Lower leg skin (tissue), 4 donors: ENCODE results near the gene DOCK9. TPM values are rescaled to one million over a fixed set of nuclear protein-coding genes. Genes with fewer than 3 reads are reported as not detected.

Experiments used
- DNase-seq, 2 donors: peaks; one replicate each; pipeline ENCODE4 v3.0.0-alpha.2; 2019; ENCODE audit warnings: low spot score in 2 of 2
- H3K4me3 ChIP-seq: fragments of 200-600 bp; sonication (generic); 2 replicates; pipeline ENCODE4 v1.5.1; 2017; ENCODE audit warnings: mild to moderate bottlenecking, low read depth; ENCODE audit not compliant: poor library complexity, severe bottlenecking
- CTCF ChIP-seq, 3 donors: fragments of 450-650 bp; IDR thresholded peaks; one replicate each; pipeline ENCODE4 v1.5.1; 2016; ENCODE audit warnings: antibody characterized with exemption in 3 of 3, mild to moderate bottlenecking in 3 of 3, moderate library complexity in 2 of 3
- POLR2A ChIP-seq, 2 donors: fragments of 450-650 bp; IDR thresholded peaks; one replicate each; pipeline ENCODE4 v1.6.1; 2016 to 2017; ENCODE audit warnings: antibody characterized with exemption in 2 of 2, mild to moderate bottlenecking in 1 of 2, moderate library complexity in 1 of 2
- WGBS, 2 donors: methylation state at CpG; one replicate each; pipeline ENCODE4 v1.1.5; 2018; 5-methylcytosine and 5-hydroxymethylcytosine counted together
- intact Hi-C: fragments of 100-400 bp; cut with DNase I; formaldehyde crosslinking; loops from one replicate; pipeline ENCODE4 v1.15.0; 2023; ENCODE audit warnings: low total_unique reads
- total RNA-seq, 4 donors: library from RNA; depleted of rRNA; stranded (reverse); fragments of >200 nt; gene quantifications; one replicate each; pipeline ENCODE4 v1.1.0, GENCODE V29; 2016

Gene DOCK9
- total RNA-seq, 4 donors from 2014 or later = 189 to 292 (median 271) TPM

- H3K4me3 ChIP-seq = no peak overlapping the region
- TF ChIP-seq CTCF (IDR thresholded peaks at IDR 0.05) = no peak
- no peak for TF ChIP-seq POLR2A (IDR thresholded peaks at IDR 0.05)
- 76 to 83% methylated on average over 4 of the region's 4 CpGs for WGBS, 2 donors
- DNase-seq = no peak
- intact Hi-C loops = no loop called here
Measured at GRCh38 chr13:98941536-98941935, 36.3 kb downstream of the DOCK9 start.

GRCh38 chr13:98941126-98941525 is 36.7 kb downstream of the DOCK9 start:
- no peak for TF ChIP-seq POLR2A (IDR thresholded peaks at IDR 0.05)
- TF ChIP-seq CTCF (IDR thresholded peaks at IDR 0.05) = no peak
- H3K4me3 ChIP-seq = no peak overlapping the region
- 67 to 69% methylated on average over 5 of the region's 5 CpGs for WGBS, 2 donors
- DNase-seq = no peak
- intact Hi-C loops = no loop called here

- TF ChIP-seq CTCF (IDR thresholded peaks at IDR 0.05) (no peak), POLR2A (IDR thresholded peaks at IDR 0.05) (no peak)
- 65 to 73% methylated on average over 8 of the region's 8 CpGs for WGBS, 2 donors
- H3K4me3 ChIP-seq = no peak overlapping the region
- intact Hi-C loops = no loop called here
- no peak for DNase-seq
Measured at GRCh38 chr13:98940325-98941001, 37.4 kb downstream of the DOCK9 start.

- no peak overlapping the region for H3K4me3 ChIP-seq
- intact Hi-C loops = no loop called here
- TF ChIP-seq POLR2A (IDR thresholded peaks at IDR 0.05) (no peak), CTCF (IDR thresholded peaks at IDR 0.05) (no peak)
- whole genome bisulfite sequencing, 2 donors = 47 to 52% methylated on average over 5 of the region's 5 CpGs
- peak in 1 of 2 donors; percentile 75 for DNase-seq
Measured at GRCh38 chr13:98939660-98940191, 38.1 kb downstream of the DOCK9 start.

GRCh38 chr13:98938801-98939200 is 39.1 kb downstream of the DOCK9 start:
- no peak overlapping the region for H3K4me3 ChIP-seq
- intact Hi-C loops = no loop called here
- DNase-seq = no peak
- TF ChIP-seq CTCF (IDR thresholded peaks at IDR 0.05) (no peak), POLR2A (IDR thresholded peaks at IDR 0.05) (no peak)
- WGBS, 2 donors = 86 to 92% methylated on average over 3 of the region's 3 CpGs
